B cell (primary cell): ENCODE results near the gene TMEM17. TPM values are rescaled to one million over a fixed set of nuclear protein-coding genes. Genes with fewer than 3 reads are reported as not detected.

Experiments used
- ATAC-seq: fragments of 200-7000 bp; cut with Tn5 transposase; one replicate; pipeline ENCODE4 v1.10.0; 2021; ENCODE audit warnings: low read depth, mild to moderate bottlenecking, moderate number of reproducible peaks, moderate library complexity
- CTCF ChIA-PET: fragments of 350-600 bp; sonication (Branson Sonifier 250); formaldehyde crosslinking; loops from one replicate; lab custom pipeline; 2021; ENCODE audit warnings: antibody characterized with exemption, inconsistent platforms; lab: Charles Lee
- POLR2A ChIA-PET: fragments of 350-600 bp; sonication (Branson Sonifier 250); formaldehyde crosslinking; loops from one replicate; lab custom pipeline; 2021; ENCODE audit warnings: antibody characterized with exemption; lab: Charles Lee
- DNase-seq: peaks from one replicate; pipeline ENCODE4 v3.0.0; 2013
- H2AFZ ChIP-seq: 2 replicates; pipeline ENCODE4 v1.6.1; 2012; ENCODE audit warnings: mild to moderate bottlenecking, low read depth, low read length; ENCODE audit not compliant: insufficient read depth, poor library complexity, severe bottlenecking
- H3K27ac ChIP-seq, 2 donors: 1 replicate in 1 of 2; 2 replicates in 1 of 2; pipeline ENCODE4 v1.5.1; 2012 to 2013; ENCODE audit warnings: low read length in 2 of 2, mild to moderate bottlenecking in 2 of 2, moderate library complexity in 1 of 2
- H3K27me3 ChIP-seq, 4 experiments: fragments of 200-600 bp in 1 of 4; sonication (generic) in 1 of 4; replicated peaks in 1 of 4; 1 replicate in 2 of 4; 2 replicates in 2 of 4; pipeline versions ENCODE4 v1.6.1 to v1.7.0; 2013 to 2016; ENCODE audit warnings: low read length in 3 of 4, mild to moderate bottlenecking in 2 of 4, mixed read lengths in 1 of 4, moderate library complexity in 1 of 4; ENCODE audit not compliant: insufficient read depth in 4 of 4, control insufficient read depth in 3 of 4; ENCODE audit errors: control extremely low read depth in 1 of 4
- H3K36me3 ChIP-seq, 2 experiments: replicated peaks in 1 of 2; 1 replicate in 1 of 2; 2 replicates in 1 of 2; pipeline versions ENCODE4 v1.6.1 to v1.7.1; 2013; ENCODE audit warnings: low read length in 1 of 2; ENCODE audit not compliant: insufficient read depth in 2 of 2, control insufficient read depth in 1 of 2; ENCODE audit errors: control extremely low read depth in 1 of 2, extremely low read depth in 1 of 2
- H3K4me1 ChIP-seq, 2 donors: fragments of 200-600 bp in 1 of 2; sonication (generic) in 1 of 2; 1 replicate in 1 of 2; 2 replicates in 1 of 2; pipeline versions ENCODE4 v1.5.1 to v1.6.1; 2013 to 2017; ENCODE audit warnings: low read length in 2 of 2; ENCODE audit not compliant: control insufficient read depth in 2 of 2, insufficient read depth in 2 of 2
- H3K4me2 ChIP-seq: replicated peaks from 2 replicates; pipeline ENCODE3; 2012; ENCODE audit warnings: mild to moderate bottlenecking, low read depth, low read length; ENCODE audit not compliant: poor library complexity, severe bottlenecking
- H3K4me3 ChIP-seq, 5 experiments: fragments of 200-600 bp in 1 of 5; sonication (generic) in 1 of 5; 1 replicate in 3 of 5; 2 replicates in 2 of 5; pipeline versions ENCODE4 v1.5.1 to v1.7.0; 2011 to 2016; ENCODE audit warnings: low read length in 4 of 5, mild to moderate bottlenecking in 4 of 5, low read depth in 2 of 5, control low read depth in 1 of 5, moderate library complexity in 1 of 5; ENCODE audit not compliant: insufficient read depth in 1 of 5; ENCODE audit errors: control extremely low read depth in 1 of 5, extremely low read depth in 1 of 5
- H3K79me2 ChIP-seq: fragments of 200-600 bp; sonication (generic); one replicate; pipeline ENCODE4 v1.6.0; 2016; ENCODE audit warnings: low read length; ENCODE audit not compliant: control insufficient read depth, insufficient read depth
- H3K9ac ChIP-seq: fragments of 200-600 bp; sonication (generic); 2 replicates; pipeline ENCODE4 v1.6.1; 2017; ENCODE audit warnings: mild to moderate bottlenecking, low read length, moderate library complexity
- H3K9me3 ChIP-seq, 3 donors: one replicate each; pipeline versions ENCODE4 v1.6.1 to v1.7.1; 2013; ENCODE audit warnings: low read length in 2 of 3; ENCODE audit not compliant: control insufficient read depth in 2 of 3, insufficient read depth in 1 of 3; ENCODE audit errors: control extremely low read depth in 1 of 3
- H4K20me1 ChIP-seq: 2 replicates; pipeline ENCODE4 v1.6.0; 2012; ENCODE audit warnings: mild to moderate bottlenecking, low read length; ENCODE audit not compliant: insufficient read depth, control insufficient read depth, poor library complexity, severe bottlenecking
- H3K27ac Mint-ChIP-seq: one replicate; pipeline ENCODE4 v1.8.0; 2021; ENCODE audit warnings: mixed read lengths
- H3K27me3 Mint-ChIP-seq: one replicate; pipeline ENCODE4 v1.8.0; 2021; ENCODE audit warnings: mixed read lengths
- H3K4me1 Mint-ChIP-seq: one replicate; pipeline ENCODE4 v1.8.0; 2021; ENCODE audit warnings: mixed read lengths
- H3K4me3 Mint-ChIP-seq: one replicate; pipeline ENCODE4 v1.8.0; 2021; ENCODE audit warnings: mixed read lengths
- H3K9me3 Mint-ChIP-seq: one replicate; pipeline ENCODE4 v1.8.0; 2022; ENCODE audit warnings: mixed read lengths; ENCODE audit not compliant: insufficient read depth
- EZH2 ChIP-seq: IDR thresholded peaks from 2 replicates; pipeline ENCODE4 v1.6.1; 2012; ENCODE audit warnings: borderline replicate concordance, low read depth, mild to moderate bottlenecking, moderate library complexity, low read length; ENCODE audit not compliant: insufficient read depth, poor library complexity, severe bottlenecking
- WGBS: methylation state at CpG from one replicate; pipeline ENCODE4 v1.1.5; 2013; ENCODE audit warnings: missing lambda C conversion rate; ENCODE audit not compliant: insufficient coverage; 5-methylcytosine and 5-hydroxymethylcytosine counted together
- intact Hi-C: fragments of 100-400 bp; cut with micrococcal nuclease; formaldehyde crosslinking; loops from one replicate; pipeline ENCODE4 v1.10.0; 2022
- polyA plus RNA-seq: library from polyadenylated mRNA; depleted of rRNA; stranded (reverse); fragments of >200 nt; gene quantifications from 2 replicates; pipeline ENCODE4 v1.2.3, GENCODE V29; 2012
- total RNA-seq, 2 donors: library from RNA; stranded (reverse); fragments of 120-200 nt in 1 of 2; gene quantifications; 1 replicate in 1 of 2; 2 replicates in 1 of 2; pipeline versions ENCODE4 v1.2.3 to v1.2.4, GENCODE V29; 2013 to 2022
- TF ChIP-seq, protein P1 (sequence below): fragments of 200-600 bp; IDR thresholded peaks from one replicate; pipeline ENCODE4 v1.8.0; 2022; ENCODE audit warnings: antibody characterized with exemption, mild to moderate bottlenecking

The TMEM17 gene
- total and polyA plus RNA-seq, 2 donors (not counting 1 experiment from before 2014, with no cell fraction given), result not detected

- Histone ChIP-seq H3K4me3 (peak overlapping the region; percentile 47 to 76 (median 64)), H3K27me3 (peaks cover 0 to 5% (median 3%) of the 10 kb centered on the region in 4 experiments), H3K9me3 (no peaks in the 10 kb centered on the region), H3K4me1 (peaks cover 4 to 7% of the 10 kb centered on the region in 2 donors), H3K79me2 (no peaks in the 10 kb centered on the region), H3K36me3 (no peaks in the 10 kb centered on the region), H3K9ac (peak overlapping the region; percentile 73), H3K27ac (no peak overlapping the region), H4K20me1 (no peaks in the 10 kb centered on the region), H3K4me2 (peak overlapping the region; percentile 87), H2AFZ (peak overlapping the region; percentile 77)
- Mint-ChIP-seq H3K27me3 (peaks cover 23% of the 10 kb centered on the region), H3K4me1 (peaks cover 7% of the 10 kb centered on the region), H3K4me3 (peak overlapping the region; percentile 89), H3K9me3 (no peaks in the 10 kb centered on the region), H3K27ac (no peak overlapping the region)
- no peak for DNase-seq
- 0% methylated on average over 2 of the region's 3 CpGs for WGBS
- ATAC-seq, result no peak
- POLR2A ChIA-PET, result no interaction called here
- CTCF ChIA-PET, result interaction anchor here (0.7 kb wide), 1 partner anchor 13 kb away, joined by 3 read pairs; no protein-coding TSS in a partner anchor
- intact Hi-C loops, result no loop called here
- TF ChIP-seq, protein P1, sequence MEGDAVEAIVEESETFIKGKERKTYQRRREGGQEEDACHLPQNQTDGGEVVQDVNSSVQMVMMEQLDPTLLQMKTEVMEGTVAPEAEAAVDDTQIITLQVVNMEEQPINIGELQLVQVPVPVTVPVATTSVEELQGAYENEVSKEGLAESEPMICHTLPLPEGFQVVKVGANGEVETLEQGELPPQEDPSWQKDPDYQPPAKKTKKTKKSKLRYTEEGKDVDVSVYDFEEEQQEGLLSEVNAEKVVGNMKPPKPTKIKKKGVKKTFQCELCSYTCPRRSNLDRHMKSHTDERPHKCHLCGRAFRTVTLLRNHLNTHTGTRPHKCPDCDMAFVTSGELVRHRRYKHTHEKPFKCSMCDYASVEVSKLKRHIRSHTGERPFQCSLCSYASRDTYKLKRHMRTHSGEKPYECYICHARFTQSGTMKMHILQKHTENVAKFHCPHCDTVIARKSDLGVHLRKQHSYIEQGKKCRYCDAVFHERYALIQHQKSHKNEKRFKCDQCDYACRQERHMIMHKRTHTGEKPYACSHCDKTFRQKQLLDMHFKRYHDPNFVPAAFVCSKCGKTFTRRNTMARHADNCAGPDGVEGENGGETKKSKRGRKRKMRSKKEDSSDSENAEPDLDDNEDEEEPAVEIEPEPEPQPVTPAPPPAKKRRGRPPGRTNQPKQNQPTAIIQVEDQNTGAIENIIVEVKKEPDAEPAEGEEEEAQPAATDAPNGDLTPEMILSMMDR, result no peak
- TF ChIP-seq EZH2, result no peak
Measured at GRCh38 chr2:62506421-62506750, 391 bp upstream of the TMEM17 start.

- no peaks in the 10 kb centered on the region for H3K79me2 ChIP-seq
- ChIA-PET POLR2A (no interaction called here), CTCF (no interaction called here)
- no peak overlapping the region for H3K27ac ChIP-seq
- H3K4me3 ChIP-seq, result peak overlapping the region; percentile 52 to 76 (median 71)
- no peaks in the 10 kb centered on the region for H4K20me1 ChIP-seq
- intact Hi-C loops, result no loop called here
- peaks cover 0 to 5% (median 3%) of the 10 kb centered on the region in 4 experiments for H3K27me3 ChIP-seq
- no peaks in the 10 kb centered on the region for H3K36me3 ChIP-seq
- H3K9ac ChIP-seq, result peak overlapping the region; percentile 73
- 25% methylated on average over 17 of the region's 18 CpGs for WGBS
- Mint-ChIP-seq H3K4me3 (peak overlapping the region; percentile 78), H3K27ac (no peak overlapping the region), H3K4me1 (peaks cover 7% of the 10 kb centered on the region), H3K9me3 (no peaks in the 10 kb centered on the region), H3K27me3 (peaks cover 23% of the 10 kb centered on the region)
- peak overlapping the region; percentile 87 for H3K4me2 ChIP-seq
- ATAC-seq (no peak), DNase-seq (no peak)
- TF ChIP-seq EZH2, result no peak
- TF ChIP-seq, protein P1, result no peak
- peaks cover 4 to 7% of the 10 kb centered on the region in 2 donors for H3K4me1 ChIP-seq
- H3K9me3 ChIP-seq, result no peaks in the 10 kb centered on the region
- peak overlapping the region; percentile 77 for H2AFZ ChIP-seq
Measured at GRCh38 chr2:62505109-62505749, 766 bp downstream of the TMEM17 start.
